ENCODE measurements around the gene TBX5. TPM values are rescaled to one million over a fixed set of nuclear protein-coding genes. Genes with fewer than 3 reads are reported as not detected.

Gene TBX5
- total RNA-seq, 1 donor from 2014 or later = not detected

GRCh38 chr12:114320101-114320500, 85.8 kb downstream of the TBX5 start:
- DNase-seq (ENCODE audit: low read depth) = no peak
- TF ChIP-seq, protein P1, sequence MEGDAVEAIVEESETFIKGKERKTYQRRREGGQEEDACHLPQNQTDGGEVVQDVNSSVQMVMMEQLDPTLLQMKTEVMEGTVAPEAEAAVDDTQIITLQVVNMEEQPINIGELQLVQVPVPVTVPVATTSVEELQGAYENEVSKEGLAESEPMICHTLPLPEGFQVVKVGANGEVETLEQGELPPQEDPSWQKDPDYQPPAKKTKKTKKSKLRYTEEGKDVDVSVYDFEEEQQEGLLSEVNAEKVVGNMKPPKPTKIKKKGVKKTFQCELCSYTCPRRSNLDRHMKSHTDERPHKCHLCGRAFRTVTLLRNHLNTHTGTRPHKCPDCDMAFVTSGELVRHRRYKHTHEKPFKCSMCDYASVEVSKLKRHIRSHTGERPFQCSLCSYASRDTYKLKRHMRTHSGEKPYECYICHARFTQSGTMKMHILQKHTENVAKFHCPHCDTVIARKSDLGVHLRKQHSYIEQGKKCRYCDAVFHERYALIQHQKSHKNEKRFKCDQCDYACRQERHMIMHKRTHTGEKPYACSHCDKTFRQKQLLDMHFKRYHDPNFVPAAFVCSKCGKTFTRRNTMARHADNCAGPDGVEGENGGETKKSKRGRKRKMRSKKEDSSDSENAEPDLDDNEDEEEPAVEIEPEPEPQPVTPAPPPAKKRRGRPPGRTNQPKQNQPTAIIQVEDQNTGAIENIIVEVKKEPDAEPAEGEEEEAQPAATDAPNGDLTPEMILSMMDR (IDR thresholded peaks at IDR 0.05; ENCODE audit: insufficient read depth, low read length, severe bottlenecking) = no peak
- H3K27me3 ChIP-seq (ENCODE audit: control insufficient read depth, insufficient read depth, low read length) = no peaks in the 10 kb centered on the region
- no peaks in the 10 kb centered on the region for H3K36me3 ChIP-seq (ENCODE audit: control insufficient read depth, insufficient read depth, low read length)
- no peak overlapping the region for H3K4me3 ChIP-seq (ENCODE audit: low read depth, low read length)
- no peak for FAIRE-seq

GRCh38 chr12:114319422-114319821, 86.5 kb downstream of the TBX5 start:
- Histone ChIP-seq H3K36me3 (ENCODE audit: control insufficient read depth, insufficient read depth, low read length) (no peaks in the 10 kb centered on the region), H3K27me3 (ENCODE audit: control insufficient read depth, insufficient read depth, low read length) (no peaks in the 10 kb centered on the region), H3K4me3 (ENCODE audit: low read depth, low read length) (no peak overlapping the region)
- FAIRE-seq = no peak
- no peak for DNase-seq (ENCODE audit: low read depth)
- TF ChIP-seq, protein P1 (IDR thresholded peaks at IDR 0.05; ENCODE audit: insufficient read depth, low read length, severe bottlenecking) = no peak

GRCh38 chr12:114318984-114319383, 87.0 kb downstream of the TBX5 start:
- DNase-seq (ENCODE audit: low read depth) = no peak
- H3K27me3 ChIP-seq (ENCODE audit: control insufficient read depth, insufficient read depth, low read length) = no peaks in the 10 kb centered on the region
- TF ChIP-seq, protein P1 (IDR thresholded peaks at IDR 0.05; ENCODE audit: insufficient read depth, low read length, severe bottlenecking) = no peak
- H3K36me3 ChIP-seq (ENCODE audit: control insufficient read depth, insufficient read depth, low read length) = no peaks in the 10 kb centered on the region
- FAIRE-seq = no peak
- H3K4me3 ChIP-seq (ENCODE audit: low read depth, low read length) = no peak overlapping the region

DNA sequence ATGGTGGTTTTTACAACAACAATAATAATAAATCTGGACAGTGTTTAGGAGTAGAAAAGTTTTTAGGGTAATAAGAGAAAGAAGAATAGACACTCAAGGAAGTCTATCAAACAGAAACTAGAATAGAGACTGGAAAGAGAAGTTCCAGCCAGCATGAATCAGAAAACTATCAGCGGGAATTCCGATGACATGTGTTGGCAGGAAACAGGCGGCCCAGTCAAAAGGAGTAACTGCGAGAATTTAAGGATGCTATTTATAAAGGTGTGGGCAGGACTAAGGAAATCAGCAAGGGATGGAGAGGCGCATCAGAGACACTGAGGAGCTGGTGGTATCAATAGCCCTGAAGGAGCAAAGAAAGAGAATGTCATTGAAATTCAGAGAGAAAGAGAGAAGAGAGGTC, 89.9 kb downstream of the TBX5 start:
- no peak for DNase-seq (ENCODE audit: low read depth)
- no peak for FAIRE-seq

DNA sequence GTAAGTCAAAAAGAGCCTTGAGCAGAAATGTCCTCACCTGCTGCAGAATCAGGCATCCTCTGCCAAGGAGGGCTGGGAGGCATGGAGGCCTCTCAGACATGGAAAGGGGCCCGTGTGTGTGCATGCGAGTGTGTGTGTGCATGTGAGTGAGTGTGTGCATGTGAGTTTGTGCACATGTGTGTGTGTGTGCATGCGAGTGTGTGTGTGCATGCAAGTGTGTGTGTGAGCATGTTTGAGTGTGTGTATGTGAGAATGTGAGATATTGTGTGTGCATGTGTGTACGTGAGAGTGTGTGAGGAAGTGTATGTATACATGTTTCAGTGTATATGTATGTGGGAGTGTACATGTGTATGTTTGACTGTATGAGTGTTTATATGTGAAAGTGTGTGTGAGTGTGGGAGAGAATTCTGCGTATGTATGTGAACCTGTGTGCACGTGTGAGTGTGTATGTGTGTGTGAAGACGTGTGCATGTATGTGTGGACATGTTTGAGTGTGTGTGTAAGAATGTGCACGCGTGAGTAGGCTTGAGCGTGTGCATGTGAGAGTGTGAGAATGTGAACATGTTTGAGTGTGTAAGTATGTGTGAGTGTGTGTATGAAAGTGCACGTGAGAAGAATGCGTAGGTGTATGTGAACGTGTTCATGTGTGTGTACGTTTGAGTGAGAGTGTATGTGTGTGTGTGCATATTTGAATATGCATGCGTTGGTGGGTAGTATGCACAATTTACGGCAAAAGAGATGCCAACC, 90.8 kb downstream of the TBX5 start:
- Histone ChIP-seq H3K36me3 (ENCODE audit: control insufficient read depth, insufficient read depth, low read length) (no peaks in the 10 kb centered on the region), H3K4me3 (ENCODE audit: low read depth, low read length) (no peak overlapping the region), H3K27me3 (ENCODE audit: control insufficient read depth, insufficient read depth, low read length) (no peaks in the 10 kb centered on the region)
- TF ChIP-seq, protein P1 (IDR thresholded peaks at IDR 0.05; ENCODE audit: insufficient read depth, low read length, severe bottlenecking) = no peak
- DNase-seq (ENCODE audit: low read depth) = no peak
- FAIRE-seq = peak; percentile 92

More for the DNA sequence above, 89.9 kb downstream of the TBX5 start:
- H3K4me3 ChIP-seq (ENCODE audit: low read depth, low read length) = no peak overlapping the region
- H3K27me3 ChIP-seq (ENCODE audit: control insufficient read depth, insufficient read depth, low read length) = no peaks in the 10 kb centered on the region
- TF ChIP-seq, protein P1 (IDR thresholded peaks at IDR 0.05; ENCODE audit: insufficient read depth, low read length, severe bottlenecking) = no peak
- H3K36me3 ChIP-seq (ENCODE audit: control insufficient read depth, insufficient read depth, low read length) = no peaks in the 10 kb centered on the region

- no peak for FAIRE-seq
- H3K4me3 ChIP-seq (ENCODE audit: low read depth, low read length) = no peak overlapping the region
- H3K36me3 ChIP-seq (ENCODE audit: control insufficient read depth, insufficient read depth, low read length) = no peaks in the 10 kb centered on the region
- no peaks in the 10 kb centered on the region for H3K27me3 ChIP-seq (ENCODE audit: control insufficient read depth, insufficient read depth, low read length)
- TF ChIP-seq, protein P1 (IDR thresholded peaks at IDR 0.05; ENCODE audit: insufficient read depth, low read length, severe bottlenecking) = no peak
- no peak for DNase-seq (ENCODE audit: low read depth)
Measured at GRCh38 chr12:114314403-114314802, 91.5 kb downstream of the TBX5 start.

All from bronchial epithelial cell (primary cell).